Measurements from ENCODE around the gene SIRT2.
"Not testable (repeated sequence)": the region's sequence is repeated elsewhere in the genome, so short reads cannot be mapped to it uniquely, and the experiment has no call there.

The SIRT2 gene

DNA sequence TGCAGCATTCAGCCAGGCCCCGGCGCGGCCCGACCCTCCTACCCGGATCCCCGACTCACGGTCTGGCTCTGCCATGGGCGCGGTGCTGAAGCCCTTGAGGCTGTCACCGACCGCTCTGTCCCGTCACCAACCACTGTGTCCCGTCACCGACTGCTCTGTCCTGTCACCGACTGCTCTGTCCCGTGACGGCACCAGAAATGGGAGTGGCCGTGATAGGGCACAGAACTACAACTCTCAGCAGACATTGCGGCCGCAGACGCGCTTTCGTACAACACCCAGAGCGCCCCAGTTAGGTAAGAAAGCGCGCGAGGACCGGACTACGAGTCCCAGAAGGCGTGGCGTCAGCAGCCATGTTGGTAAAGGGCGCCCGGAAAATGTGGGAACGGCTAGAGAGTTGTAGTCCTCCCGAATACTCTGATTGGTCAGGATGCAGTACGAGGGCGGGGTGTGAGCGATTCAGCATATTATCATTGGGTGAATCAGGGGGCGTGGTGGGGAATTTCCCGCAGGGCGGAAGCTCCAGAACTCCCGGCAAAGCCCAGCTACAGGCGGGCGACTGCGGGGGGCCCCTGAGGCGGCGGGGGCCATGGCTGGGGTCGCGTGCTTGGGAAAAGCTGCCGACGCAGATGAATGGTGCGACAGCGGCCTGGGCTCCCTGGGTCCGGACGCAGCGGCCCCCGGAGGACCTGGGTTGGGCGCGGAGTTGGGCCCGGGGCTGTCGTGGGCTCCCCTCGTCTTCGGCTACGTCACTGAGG is at the start of gene SIRT2, which contains the start of gene NFKBIB:
Gene SIRT2, minus strand, starts transcription at position 172 of the 755 bp plus-strand sequence. Its CDS starts 97 bp downstream, at position 75.
Gene NFKBIB, plus strand, starts transcription at position 523 of the 755 bp plus-strand sequence. Its CDS starts 64 bp downstream, at position 587.
- Mint-ChIP-seq H3K36me3 (ENCODE audit: low read depth) (peaks cover 17% of the 10 kb centered on the region), H3K9me3 (no peaks in the 10 kb centered on the region), H3K27ac (peak within 1 kb of the TSS; percentile 98), H3K27me3 (ENCODE audit: low read depth) (no peaks in the 10 kb centered on the region), H3K4me3 (peak within 1 kb of the TSS; percentile 100), H3K4me1 (ENCODE audit: low read depth) (peaks cover 23% of the 10 kb centered on the region)
- DNase-seq (ENCODE audit: low spot score): peak; percentile 100

DNA sequence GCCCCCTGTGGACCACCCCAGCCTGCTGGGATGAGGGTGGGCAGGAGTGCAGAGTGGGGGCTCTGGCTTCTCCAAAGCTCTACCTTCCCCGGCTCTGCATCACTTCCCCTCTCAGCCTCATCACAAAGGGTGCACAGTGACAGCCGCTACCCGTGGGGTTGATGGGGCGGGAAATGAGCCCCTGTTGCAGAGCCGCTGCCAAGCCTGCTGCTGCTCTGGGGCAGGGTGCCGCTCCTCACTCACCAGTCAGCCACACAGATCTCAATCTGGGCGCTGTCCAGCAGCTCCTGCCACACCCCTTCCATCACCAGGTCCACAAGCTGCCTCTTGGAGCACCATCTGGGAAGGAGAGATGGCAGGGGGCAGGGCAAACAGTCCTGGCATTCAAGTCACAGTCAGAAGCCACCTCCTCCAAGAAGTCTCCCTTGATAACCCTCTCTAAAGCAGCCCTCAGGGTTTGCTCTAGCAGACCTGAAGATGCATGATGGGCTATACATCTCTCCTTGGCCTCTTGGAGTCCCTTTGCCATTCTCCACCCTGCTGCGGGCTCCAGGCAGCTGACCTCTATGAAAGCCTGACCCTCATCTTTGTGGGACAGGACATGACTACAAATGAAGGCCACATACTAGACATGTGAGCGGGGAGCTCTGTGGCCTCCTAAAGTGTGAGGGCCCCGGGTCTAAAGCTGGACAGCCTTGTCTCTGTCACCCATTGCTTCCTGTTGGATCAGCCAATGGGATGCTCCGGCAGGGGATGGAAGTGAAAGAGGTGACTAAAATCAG is 47.0 kb upstream of the SIRT2 start:
- Mint-ChIP-seq H3K27me3 (ENCODE audit: low read depth) (peaks cover 14% of the 10 kb centered on the region), H3K27ac (no peak overlapping the region), H3K4me1 (ENCODE audit: low read depth) (peaks cover 4% of the 10 kb centered on the region), H3K9me3 (no peaks in the 10 kb centered on the region), H3K36me3 (ENCODE audit: low read depth) (no peaks in the 10 kb centered on the region), H3K4me3 (no peak overlapping the region)
- no peak for DNase-seq (ENCODE audit: low spot score)

DNA sequence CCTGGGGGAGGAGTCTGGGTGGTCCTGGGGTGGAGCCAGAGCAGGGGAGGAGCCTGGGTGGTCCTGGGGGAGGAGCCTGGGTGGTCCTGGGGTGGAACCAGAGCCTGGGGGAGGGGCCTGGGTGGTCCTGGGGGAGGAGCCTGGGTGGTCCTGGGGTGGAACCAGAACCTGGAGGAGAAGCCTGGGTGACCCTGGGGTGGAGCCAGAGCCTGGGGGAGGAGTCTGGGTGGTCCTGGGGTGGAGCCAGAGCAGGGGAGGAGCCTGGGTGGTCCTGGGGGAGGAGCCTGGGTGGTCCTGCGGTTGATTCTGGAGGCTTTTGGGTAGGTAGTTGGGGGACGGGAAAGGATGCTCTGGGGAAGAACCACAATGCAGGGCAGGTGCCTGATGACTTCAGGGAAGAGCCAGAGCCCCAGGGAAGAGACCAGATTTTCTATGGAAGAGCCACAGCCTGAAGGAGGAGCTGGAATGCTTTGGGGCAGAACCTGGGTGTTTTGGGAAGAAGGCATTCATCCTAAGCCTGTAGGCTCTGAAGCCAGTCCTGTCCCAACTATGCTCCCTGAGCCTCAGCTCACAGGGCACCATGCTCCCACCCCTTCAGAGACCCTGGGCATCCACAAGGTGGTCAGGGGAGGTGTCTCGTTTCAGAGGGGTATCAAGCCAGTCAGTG is 46.3 kb upstream of the SIRT2 start:
- Mint-ChIP-seq H3K36me3 (ENCODE audit: low read depth) (no peaks in the 10 kb centered on the region), H3K4me1 (ENCODE audit: low read depth) (peaks cover 6% of the 10 kb centered on the region), H3K27me3 (ENCODE audit: low read depth) (peaks cover 13% of the 10 kb centered on the region), H3K27ac (no peak overlapping the region), H3K9me3 (no peaks in the 10 kb centered on the region), H3K4me3 (no peak overlapping the region)
- no peak for DNase-seq (ENCODE audit: low spot score)

DNA sequence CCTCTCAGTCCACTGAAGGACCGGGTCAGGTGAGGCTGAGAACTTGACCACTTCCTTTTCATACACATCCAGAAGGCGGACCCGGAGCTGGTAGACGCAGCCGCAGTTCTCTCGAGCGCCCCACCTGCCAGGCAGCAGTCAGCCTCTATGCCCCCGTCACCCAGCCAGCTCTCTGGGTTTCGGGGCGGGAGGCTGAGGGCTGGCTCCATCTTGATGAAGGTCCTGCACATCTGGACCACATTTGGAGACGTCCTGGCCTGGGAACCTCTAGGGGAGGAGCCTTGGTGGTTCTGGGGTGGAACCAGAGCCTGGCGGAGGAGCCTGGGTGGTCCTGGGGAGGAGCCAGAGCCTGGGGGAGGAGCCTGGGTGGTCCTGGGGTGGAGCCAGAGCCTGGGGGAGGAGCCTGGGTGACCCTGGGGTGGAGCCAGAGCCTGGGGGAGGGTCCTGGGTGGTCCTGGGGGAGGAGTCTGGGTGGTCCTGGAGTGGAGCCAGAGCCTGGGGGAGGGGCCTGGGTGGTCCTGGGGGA is 45.6 kb upstream of the SIRT2 start:
- Mint-ChIP-seq H3K9me3 (no peaks in the 10 kb centered on the region), H3K27me3 (ENCODE audit: low read depth) (peaks cover 15% of the 10 kb centered on the region), H3K4me1 (ENCODE audit: low read depth) (peaks cover 4% of the 10 kb centered on the region), H3K4me3 (no peak overlapping the region), H3K36me3 (ENCODE audit: low read depth) (no peaks in the 10 kb centered on the region), H3K27ac (no peak overlapping the region)
- DNase-seq (ENCODE audit: low spot score): no peak

DNA sequence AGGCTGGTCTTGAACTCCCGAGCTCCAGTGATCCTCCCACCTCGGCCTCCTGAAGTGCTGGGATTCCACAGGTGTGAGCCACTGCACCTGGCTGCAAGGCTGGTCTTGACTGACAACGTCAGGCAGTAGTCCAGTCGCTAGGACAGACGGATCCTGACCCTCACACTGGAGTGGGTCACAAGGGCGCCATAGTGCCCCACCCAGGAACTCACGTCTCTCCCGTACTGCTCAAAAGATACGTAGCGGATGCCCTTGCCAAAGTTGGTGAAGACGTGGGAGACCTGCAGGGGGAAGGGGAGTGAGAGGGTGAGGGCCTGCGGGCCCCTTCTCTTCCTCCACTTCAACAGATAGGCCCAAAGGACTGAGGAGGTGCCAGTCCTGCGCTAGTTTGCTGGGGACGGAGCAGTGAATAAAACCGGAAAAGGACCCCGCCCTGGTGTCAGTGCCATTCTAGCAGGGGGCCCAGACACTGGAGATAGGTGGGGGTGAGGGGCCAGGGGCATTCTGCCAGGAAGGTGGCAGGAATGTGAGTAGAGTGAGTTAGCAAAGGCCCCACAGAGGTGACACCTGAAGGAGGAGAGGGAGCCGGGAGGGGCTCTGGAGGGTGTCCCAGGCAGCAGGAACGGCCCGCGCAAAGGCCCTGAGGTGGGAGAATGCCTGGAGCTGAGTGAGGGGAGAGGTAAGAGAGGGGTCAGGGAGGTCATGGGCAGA is 43.2 kb upstream of the SIRT2 start:
- no peaks in the 10 kb centered on the region for H3K36me3 Mint-ChIP-seq (ENCODE audit: low read depth)
- peaks cover 6% of the 10 kb centered on the region for H3K4me1 Mint-ChIP-seq (ENCODE audit: low read depth)
- no peak overlapping the region for H3K27ac Mint-ChIP-seq
- peaks cover 11% of the 10 kb centered on the region for H3K27me3 Mint-ChIP-seq (ENCODE audit: low read depth)
- H3K9me3 Mint-ChIP-seq: no peaks in the 10 kb centered on the region
- no peak for DNase-seq (ENCODE audit: low spot score)
- no peak overlapping the region for H3K4me3 Mint-ChIP-seq

DNA sequence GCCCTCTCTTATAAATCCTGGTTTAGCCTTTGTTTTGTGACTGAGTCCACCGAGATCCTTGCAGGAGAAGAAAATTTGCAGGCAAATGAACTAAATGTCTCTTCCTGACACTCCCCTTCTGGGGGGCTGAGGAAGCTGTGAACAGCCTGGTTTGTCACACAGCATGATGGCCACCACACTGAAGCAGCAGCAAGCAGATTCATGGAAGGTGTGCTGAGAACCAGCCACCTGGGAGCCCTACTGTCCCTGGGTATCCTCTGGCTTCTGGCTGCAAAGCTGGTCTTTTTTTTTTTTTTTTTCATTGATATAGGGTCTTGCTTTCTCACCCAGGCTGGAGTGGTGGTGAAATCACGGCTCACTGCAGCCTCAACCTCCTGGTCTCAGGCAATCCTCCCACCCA is 42.6 kb upstream of the SIRT2 start:
- Mint-ChIP-seq H3K4me1 (ENCODE audit: low read depth) (peaks cover 6% of the 10 kb centered on the region), H3K9me3 (no peaks in the 10 kb centered on the region), H3K27ac (no peak overlapping the region), H3K4me3 (no peak overlapping the region), H3K27me3 (ENCODE audit: low read depth) (peaks cover 11% of the 10 kb centered on the region), H3K36me3 (ENCODE audit: low read depth) (no peaks in the 10 kb centered on the region)
- no peak for DNase-seq (ENCODE audit: low spot score)

DNA sequence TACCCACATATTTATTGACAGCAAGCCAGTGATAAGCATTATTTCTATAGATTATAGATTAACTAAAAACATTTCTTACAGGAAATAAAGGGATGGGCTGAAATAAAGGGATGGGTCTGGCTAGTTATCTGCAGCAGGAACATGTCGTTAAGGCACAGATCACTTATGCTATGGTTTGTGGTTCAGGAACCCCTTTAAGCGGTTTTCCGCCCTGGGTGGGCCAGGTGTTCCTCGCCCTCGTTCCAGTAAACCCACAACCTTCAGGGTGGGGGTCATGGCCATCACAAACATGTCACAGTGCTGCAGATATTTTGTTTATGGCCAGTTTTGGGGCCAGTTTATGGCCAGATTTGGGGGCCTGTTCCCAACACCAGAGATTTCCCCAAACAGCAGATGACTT is 42.0 kb upstream of the SIRT2 start:
- H3K9me3 Mint-ChIP-seq; H3K36me3 Mint-ChIP-seq (ENCODE audit: low read depth); H3K27ac Mint-ChIP-seq; H3K4me3 Mint-ChIP-seq; DNase-seq (ENCODE audit: low spot score); H3K4me1 Mint-ChIP-seq (ENCODE audit: low read depth): not testable (repeated sequence)
- H3K27me3 Mint-ChIP-seq (ENCODE audit: low read depth): peaks cover 11% of the 10 kb centered on the region

DNA sequence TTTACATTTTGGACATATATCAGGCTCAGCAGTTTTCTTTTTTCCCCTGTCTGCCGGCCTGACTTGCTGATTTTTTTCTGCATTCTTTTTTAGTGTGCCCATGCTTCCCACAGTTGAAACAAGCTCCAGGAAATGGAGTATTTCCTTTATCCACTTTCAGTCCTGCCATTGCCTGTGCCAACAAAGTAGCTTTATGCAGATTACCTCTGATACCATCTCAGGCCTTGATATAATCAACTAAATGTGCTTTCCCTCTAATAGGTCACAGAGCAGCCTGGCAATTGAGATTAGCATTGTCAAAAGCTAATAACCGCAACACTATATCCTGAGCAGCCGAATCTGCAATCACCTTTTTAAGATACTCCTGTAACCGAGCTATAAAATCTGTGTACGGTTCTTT is 40.5 kb upstream of the SIRT2 start:
- Mint-ChIP-seq H3K27me3 (ENCODE audit: low read depth) (peaks cover 11% of the 10 kb centered on the region), H3K9me3 (no peaks in the 10 kb centered on the region), H3K4me1 (ENCODE audit: low read depth) (peaks cover 6% of the 10 kb centered on the region), H3K27ac (no peak overlapping the region), H3K4me3 (no peak overlapping the region), H3K36me3 (ENCODE audit: low read depth) (peaks cover 9% of the 10 kb centered on the region)
- no peak for DNase-seq (ENCODE audit: low spot score)

DNA sequence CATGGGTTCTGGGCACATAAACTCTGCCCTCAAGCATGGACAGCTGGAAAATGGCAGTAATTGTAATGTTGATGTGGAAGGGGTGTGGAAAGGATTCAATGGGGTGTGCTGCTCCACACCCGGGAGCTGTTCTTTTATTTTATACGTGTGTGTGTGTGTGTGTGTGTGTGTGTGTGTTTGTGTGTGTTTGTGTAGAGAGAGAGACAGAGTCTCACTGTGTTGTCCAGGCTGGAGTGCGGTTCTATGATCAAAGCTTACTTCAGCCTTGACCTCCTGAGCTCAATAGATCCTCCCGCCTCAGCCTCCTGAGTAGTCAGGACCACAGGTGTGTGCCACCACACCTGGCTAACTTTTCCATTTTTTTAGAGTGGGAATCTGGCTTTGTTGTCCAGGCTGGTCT is 34.1 kb upstream of the SIRT2 start:
- Mint-ChIP-seq H3K27me3 (ENCODE audit: low read depth) (no peaks in the 10 kb centered on the region), H3K4me3 (no peak overlapping the region), H3K9me3 (no peaks in the 10 kb centered on the region), H3K4me1 (ENCODE audit: low read depth) (peaks cover 13% of the 10 kb centered on the region), H3K36me3 (ENCODE audit: low read depth) (peaks cover 36% of the 10 kb centered on the region), H3K27ac (no peak overlapping the region)
- no peak for DNase-seq (ENCODE audit: low spot score)

DNA sequence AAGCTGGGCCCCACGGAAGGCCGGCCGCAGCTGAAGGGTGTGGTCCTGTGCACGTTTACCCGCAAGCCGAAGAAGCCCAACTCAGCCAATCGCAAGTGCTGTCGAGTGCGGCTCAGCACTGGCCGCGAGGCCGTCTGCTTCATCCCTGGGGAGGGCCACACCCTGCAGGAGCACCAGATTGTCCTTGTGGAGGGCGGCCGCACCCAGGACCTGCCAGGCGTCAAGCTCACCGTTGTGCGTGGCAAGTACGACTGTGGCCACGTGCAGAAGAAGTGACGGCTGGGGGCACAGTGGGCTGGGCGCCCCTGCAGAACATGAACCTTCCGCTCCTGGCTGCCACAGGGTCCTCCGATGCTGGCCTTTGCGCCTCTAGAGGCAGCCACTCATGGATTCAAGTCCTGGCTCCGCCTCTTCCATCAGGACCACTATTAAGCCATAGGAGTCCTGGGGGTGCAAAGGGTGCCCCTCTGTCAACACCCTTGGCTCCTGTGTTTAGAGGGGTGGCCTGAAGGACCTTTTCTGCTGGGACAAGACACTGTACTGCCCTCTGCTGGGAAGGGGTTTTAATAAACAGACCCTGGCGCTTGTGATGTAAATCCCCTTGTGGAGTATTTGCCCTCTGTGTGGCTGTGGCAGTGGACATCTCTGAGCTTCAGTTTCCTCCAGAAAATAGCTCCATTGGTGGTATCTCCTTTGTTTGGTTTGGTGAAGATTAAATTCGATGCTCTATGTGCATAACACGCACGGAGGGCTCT is 33.2 kb upstream of the SIRT2 start:
- Mint-ChIP-seq H3K4me1 (ENCODE audit: low read depth) (peaks cover 18% of the 10 kb centered on the region), H3K36me3 (ENCODE audit: low read depth) (peaks cover 40% of the 10 kb centered on the region), H3K27ac (no peak overlapping the region), H3K27me3 (ENCODE audit: low read depth) (no peaks in the 10 kb centered on the region), H3K9me3 (no peaks in the 10 kb centered on the region), H3K4me3 (peak overlapping the region; percentile 50)
- peak; percentile 23 for DNase-seq (ENCODE audit: low spot score)

DNA sequence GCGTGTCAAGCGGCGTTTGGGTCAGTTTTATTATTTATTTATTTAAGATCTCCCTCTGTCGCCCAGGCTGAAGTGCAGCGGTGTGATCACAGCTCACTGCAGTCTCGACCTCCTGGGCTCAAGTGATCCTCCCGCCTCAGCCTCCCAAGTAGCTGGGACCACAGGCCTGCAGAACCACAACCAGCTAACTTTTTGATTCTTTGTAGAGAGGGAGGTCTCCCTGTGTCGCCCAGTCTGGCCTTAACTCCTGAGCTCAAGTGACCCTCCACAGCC is 32.0 kb upstream of the SIRT2 start:
- Mint-ChIP-seq H3K4me1 (ENCODE audit: low read depth) (peaks cover 18% of the 10 kb centered on the region), H3K27ac (peak overlapping the region; percentile 99), H3K9me3 (no peaks in the 10 kb centered on the region), H3K36me3 (ENCODE audit: low read depth) (peaks cover 40% of the 10 kb centered on the region), H3K27me3 (ENCODE audit: low read depth) (no peaks in the 10 kb centered on the region), H3K4me3 (peak overlapping the region; percentile 88)
- no peak for DNase-seq (ENCODE audit: low spot score)

DNA sequence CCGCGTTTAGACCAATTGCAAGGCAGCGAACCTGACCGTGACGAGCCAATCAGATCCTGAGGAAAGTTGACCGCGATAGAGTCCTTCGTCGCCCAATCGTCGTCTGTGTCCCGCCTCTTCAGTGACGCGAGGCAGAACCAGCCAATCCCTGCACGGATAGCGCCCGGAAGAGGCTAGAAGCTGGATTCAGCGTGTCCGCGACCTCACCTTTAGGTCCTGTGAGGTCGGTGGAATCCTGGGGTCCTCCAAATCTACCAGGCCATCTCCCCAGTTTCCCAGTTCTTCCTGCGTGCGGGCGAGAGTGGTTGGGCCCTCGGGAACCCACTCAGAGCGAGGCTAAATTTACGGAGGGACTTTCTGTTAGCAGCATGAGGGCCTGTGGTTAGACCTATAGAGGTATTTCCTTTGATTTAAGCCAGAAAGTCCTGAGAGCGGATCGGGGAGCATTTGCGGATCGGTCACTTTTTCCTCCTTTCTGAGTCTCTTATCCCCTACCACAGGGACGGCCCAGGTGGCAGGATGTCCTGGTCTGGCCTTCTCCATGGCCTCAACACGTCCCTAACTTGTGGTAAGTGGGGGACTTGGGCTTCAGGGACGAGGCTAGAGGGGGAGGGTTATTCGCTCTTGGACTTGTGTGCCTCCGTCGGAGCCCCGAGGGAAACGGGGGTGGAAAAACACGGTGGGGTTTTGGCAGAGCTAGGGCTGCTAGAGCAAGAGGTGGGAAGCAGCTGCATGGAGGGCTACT is 31.5 kb upstream of the SIRT2 start, which contains the start of gene MRPS12:
Gene MRPS12, plus strand, starts transcription at position 169 of the 745 bp plus-strand sequence. Its CDS starts 351 bp downstream, at position 520.
- H3K4me1 Mint-ChIP-seq (ENCODE audit: low read depth): peaks cover 19% of the 10 kb centered on the region
- no peaks in the 10 kb centered on the region for H3K27me3 Mint-ChIP-seq (ENCODE audit: low read depth)
- H3K36me3 Mint-ChIP-seq (ENCODE audit: low read depth): peaks cover 39% of the 10 kb centered on the region
- DNase-seq (ENCODE audit: low spot score): peak; percentile 98
- H3K27ac Mint-ChIP-seq: peak within 1 kb of the TSS; percentile 99
- H3K9me3 Mint-ChIP-seq: no peaks in the 10 kb centered on the region
- H3K4me3 Mint-ChIP-seq: peak within 1 kb of the TSS; percentile 88

All from T-helper 2 cell treated with Interferon-gamma antibody and Interleukin-4, amounts not matched to agents 5 μg/mL and 100 μg/mL, for 36 hours (primary cell).